H54 (cell line): ENCODE data around the gene TRAPPC6A.

Experiments used
- DNase-seq: peaks from one replicate; pipeline ENCODE4 v3.0.0; 2011; ENCODE audit warnings: low spot score, mixed read lengths; ENCODE audit not compliant: insufficient read length
- FAIRE-seq: peaks from 3 replicates; lab custom pipeline; 2011; peaks lifted over from hg19 to GRCh38; lab: Jason Lieb, UNC
- POLR2A ChIP-seq: IDR thresholded peaks from 2 replicates; pipeline ENCODE4 v1.6.1; 2011; ENCODE audit warnings: low read depth, mild to moderate bottlenecking, low read length

Gene TRAPPC6A

DNA sequence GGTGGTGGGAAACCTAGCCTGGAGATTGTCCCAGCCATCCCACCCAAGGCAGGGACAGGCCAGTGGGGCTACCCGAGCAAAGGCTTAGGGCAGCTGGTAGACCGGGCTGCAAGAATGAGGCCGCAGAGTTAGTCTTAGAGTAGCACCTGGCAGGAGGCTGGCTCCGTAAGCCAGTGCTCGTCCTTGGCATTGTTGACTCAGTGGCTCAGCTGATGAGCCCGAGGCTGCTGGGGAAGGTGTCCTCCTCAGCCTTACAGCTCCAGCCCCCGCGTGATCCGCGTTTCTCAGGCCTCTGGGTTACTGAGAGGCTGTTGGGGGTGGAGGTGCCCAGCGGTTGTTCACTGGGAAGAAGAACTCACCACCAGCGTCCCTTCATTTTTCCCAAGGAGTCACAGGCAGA, 60.4 kb downstream of the TRAPPC6A start:
- TF ChIP-seq POLR2A, result no peak
- DNase-seq (no peak), FAIRE-seq (no peak)

DNA sequence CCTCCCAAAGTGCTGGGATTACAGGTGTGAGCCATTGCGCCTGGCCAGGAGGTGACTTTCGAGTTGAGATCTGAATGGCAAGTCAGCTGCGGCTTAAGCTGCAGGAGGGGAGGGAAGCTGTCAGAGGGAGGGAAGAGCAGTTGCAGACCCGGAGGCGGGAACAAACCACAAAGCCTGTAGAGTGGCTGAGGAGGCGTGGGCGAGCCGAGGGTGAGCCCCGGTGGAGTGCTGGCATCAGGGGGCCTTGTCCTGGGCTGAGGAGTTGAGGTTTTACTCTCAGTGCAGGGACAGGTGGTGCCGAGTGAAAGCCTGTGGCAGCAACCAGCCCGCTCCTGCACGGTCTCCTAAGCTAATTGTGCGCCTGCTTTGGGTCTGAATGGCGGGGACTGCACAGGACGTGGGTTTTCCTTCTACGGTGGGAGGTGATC, 60.9 kb downstream of the TRAPPC6A start:
- FAIRE-seq, result no peak
- no peak for TF ChIP-seq POLR2A

DNA sequence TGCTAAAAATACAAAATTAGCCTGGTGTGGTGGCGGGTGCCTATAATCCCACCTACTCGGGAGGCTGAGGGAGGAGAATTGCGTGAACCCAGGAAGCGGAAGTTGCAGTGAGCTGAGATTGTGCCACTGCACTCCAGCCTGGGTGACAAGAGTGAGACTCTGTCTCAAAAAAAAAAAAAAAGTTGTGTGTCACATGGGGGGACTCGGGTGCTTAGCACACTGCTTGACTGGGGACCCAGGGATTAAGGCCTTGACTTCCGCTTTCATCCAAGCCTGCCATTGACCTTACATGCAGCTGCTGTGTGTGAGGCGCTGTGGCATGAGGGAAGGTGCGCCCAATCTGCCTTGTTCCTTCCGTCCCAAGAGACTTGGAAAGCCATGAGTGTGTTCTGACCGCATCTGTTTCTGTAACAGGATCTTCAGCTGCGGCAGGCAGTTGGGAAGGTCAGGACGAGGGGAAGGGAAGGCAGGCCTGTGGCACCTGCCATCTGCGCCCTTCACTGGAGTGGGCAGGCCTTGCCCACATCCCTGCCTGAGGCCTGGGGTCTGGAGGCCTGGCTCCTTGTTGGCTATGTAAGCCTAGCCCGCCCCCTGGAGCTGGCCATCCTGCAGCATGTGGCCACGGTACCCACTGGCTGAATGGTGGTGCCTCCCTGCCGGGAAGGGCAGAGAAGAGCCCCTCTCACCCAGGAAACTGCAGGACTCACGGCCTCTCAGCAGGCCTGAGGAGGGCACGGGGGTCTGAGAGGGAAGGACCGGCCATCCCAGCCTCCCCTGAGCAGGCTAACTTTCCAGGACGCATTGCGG, 62.0 kb downstream of the TRAPPC6A start:
- TF ChIP-seq POLR2A, result no peak
- FAIRE-seq (no peak), DNase-seq (no peak)

More for the DNA sequence above, 60.9 kb downstream of the TRAPPC6A start:
- DNase-seq, result no peak

DNA sequence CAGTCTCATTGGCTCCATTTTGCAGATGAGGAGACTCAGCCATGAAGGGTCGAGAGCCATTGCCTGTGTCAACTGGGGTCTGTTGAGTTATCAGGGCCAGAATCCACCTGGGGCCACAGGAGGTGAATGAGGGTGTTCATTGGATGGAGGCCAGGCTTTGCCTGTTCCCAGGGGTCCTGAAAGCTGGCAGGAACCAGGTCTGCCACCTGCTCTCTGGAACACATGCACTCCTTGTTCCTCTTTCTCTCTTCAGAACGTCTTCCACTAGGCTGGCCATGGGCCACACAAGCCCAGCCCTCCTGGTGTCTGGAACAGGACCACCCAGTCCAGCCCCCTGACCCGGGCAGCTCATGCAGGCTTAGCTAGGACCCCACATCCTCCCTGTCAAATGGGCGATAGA, 63.9 kb downstream of the TRAPPC6A start:
- no peak for DNase-seq
- no peak for FAIRE-seq
- TF ChIP-seq POLR2A, result no peak

DNA sequence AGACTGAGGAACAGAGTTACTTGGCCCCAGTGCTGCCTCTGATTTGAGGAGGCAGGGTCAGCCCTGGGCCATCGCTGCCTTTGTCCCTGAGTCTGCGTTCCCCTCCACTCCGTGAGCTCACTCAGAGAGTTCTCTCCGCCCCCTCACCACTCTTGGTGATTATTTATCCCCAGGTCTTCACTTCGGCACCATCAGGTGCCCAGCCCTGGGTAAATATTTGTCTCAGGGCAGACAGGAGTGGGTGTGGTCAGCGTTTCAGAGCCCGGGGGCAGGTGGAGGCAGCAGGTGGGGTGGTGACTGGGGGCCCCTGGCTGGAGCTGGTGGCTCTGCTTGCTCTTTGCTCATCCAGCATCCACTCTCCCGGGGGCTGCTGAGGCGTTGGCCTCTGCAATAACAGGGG, 64.4 kb downstream of the TRAPPC6A start:
- FAIRE-seq (no peak), DNase-seq (no peak)
- TF ChIP-seq POLR2A, result no peak
